CD4-positive, alpha-beta T cell treated with Interleukin-4 for 1 hour (primary cell): ENCODE results near the gene ANXA10.
"Not testable (repeated sequence)": the region's sequence is repeated elsewhere in the genome, so short reads cannot be mapped to it uniquely, and the experiment has no call there.

ENCODE experiments used
- DNase-seq, 2 donors: peaks; one replicate each; pipeline ENCODE4 v3.0.0-alpha.2; 2020 to 2022

The ANXA10 gene, protein sequence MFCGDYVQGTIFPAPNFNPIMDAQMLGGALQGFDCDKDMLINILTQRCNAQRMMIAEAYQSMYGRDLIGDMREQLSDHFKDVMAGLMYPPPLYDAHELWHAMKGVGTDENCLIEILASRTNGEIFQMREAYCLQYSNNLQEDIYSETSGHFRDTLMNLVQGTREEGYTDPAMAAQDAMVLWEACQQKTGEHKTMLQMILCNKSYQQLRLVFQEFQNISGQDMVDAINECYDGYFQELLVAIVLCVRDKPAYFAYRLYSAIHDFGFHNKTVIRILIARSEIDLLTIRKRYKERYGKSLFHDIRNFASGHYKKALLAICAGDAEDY

DNA sequence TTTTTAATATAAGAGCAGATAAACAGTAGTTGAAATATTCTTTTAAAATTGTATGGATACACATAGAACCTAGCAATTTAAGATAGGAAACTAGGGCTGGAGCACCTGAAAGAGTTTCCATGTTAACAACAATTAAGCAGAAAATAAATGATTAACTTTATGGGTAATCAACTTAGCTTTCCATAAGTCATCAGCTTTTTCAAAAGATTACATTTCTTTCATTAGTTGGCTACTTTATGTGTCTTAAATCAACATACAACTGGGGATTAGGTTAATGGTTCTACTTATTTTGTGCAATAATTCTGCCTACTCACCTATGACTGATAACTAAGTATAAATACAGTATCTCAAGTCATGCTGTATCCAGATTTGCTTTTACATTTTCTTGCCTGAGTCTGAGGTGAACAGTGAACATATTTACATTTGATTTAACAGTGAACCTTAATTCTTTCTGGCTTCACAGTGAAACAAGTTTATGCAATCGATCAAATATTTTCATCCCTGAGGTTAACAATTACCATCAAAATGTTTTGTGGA is at the start of gene ANXA10:
ANXA10 (plus strand) TSS at position 362 of the 537 bp plus-strand sequence; CDS start at position 526, 164 bp downstream.
- DNase-seq: no peak

DNA sequence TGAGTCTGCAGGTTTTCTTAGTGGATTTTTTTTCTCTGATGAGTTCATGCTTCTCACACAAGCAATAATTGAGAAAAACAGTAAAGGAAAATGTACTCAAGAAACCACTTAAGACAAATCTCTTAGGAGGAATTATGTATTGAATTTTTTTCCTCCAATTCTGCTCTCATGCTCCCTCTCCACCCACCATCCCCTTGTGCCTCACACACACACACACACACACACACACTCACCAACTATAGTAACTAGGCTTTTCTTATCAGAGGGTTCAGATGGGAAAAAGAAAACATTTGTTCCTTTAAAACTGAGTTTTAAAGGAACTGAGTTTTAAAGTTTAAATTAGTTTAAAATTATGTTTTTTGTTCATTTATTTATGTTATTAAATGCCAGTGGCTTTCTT is 47.0 kb upstream of the ANXA10 start:
- DNase-seq: no peak

DNA sequence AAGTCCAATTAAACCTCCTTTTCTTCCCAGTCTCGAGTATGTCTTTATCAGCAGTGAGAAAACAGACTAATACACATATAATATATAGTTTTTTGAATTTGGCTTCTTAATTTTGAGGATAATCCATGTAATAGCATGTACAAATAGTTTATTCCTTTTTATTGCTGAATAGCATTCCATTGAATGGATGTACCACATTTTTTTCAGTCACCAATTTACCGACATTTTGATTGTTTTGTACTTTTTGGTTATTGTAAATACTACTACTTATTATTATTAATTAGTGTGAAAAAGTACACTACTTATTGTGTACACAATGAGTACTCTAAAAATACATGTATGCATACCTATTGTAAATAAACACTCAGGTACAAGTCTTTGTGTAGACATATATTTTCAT is 42.3 kb upstream of the ANXA10 start:
- no peak for DNase-seq

DNA sequence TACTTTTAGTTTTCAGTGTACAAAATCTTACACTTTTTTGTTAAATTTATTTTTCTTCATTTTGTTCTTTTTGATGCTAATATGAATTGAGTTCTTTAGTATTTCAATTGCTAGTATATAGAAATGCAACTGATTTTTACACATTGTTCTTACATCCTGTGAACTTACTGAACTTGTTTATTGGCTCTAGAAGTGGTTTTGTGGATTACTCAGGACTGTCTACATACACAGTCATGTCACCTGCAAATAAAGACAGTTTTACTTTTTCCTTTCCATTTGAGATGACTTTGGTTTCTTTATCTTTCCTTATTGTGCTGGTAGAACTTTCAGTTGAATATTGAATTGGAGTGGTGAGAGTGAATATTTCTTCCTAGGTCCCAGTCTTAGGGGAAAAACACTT is 40.8 kb upstream of the ANXA10 start:
- DNase-seq: no peak

DNA sequence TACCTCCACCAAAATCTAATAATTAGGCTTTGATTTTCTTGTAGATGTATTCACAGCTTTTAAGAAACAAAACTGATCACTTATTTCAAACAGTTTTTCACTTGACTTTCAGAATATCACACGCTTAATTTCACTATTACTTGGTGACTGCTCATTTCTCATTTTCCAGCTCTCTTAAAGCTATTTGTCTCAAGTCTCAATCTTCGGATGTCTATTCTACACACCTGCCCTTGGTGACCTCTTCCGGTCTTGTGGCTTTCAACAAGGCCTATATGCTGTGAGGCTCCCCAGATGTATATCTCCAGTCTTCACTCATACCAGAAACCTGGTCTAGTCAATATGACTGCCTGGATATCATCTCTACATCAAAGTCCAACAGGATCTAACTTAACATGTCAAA is 34.9 kb upstream of the ANXA10 start:
- no peak for DNase-seq

DNA sequence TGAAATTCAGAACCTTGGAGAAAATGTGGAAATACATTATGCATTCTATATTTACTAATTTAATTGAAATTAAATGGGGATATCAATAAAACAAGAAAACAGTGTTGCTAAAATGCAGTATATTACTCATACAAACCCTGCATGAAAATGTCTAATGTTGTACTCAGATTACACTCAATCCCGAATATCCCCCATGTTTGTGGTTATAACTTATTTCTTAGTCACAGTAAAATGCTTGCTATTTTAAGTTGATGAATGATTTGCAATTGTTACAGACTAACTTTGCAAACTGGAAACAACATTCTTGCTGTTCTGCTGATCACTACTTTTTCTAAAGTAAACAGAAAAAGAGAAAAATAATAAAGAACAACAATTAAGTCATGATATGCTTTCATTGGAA is 33.1 kb upstream of the ANXA10 start:
- no peak for DNase-seq

DNA sequence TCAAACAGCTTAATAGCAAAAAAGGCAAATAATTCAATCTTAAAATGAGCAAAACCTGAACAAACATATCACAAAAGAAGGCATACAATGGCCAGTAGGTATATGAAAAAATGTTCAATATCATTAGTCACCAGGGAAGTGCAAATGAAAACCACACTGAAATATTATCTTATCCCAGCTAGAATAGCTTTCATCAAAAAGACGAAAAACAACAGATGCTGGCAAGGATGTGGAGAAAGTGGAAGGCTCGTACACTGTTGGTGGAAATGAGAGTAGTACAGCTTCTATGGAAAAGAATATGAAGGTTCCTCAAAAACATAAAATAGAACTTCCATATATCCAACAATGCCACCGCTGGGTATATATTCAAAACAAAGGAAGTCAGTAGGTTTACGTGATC is 29.3 kb upstream of the ANXA10 start:
- DNase-seq: no peak

DNA sequence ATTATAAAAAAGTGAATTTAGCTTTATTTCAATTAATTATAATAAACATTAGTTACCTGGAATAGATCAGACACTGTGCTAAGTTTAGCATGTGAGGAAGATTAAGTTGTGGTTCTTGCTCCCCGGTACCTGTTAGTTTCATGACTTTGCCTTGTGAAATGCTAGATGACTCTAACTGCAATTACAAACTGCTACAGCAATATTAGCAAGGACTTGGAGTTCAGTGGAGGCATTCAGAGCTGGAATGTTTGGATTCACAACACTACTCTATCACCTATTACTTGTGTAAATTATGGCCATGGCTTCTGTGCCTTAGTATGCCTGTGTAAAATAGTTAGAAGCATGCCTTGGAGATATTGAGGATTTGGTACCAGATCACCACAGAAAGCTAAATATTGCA is 21.4 kb upstream of the ANXA10 start:
- DNase-seq: no peak

DNA sequence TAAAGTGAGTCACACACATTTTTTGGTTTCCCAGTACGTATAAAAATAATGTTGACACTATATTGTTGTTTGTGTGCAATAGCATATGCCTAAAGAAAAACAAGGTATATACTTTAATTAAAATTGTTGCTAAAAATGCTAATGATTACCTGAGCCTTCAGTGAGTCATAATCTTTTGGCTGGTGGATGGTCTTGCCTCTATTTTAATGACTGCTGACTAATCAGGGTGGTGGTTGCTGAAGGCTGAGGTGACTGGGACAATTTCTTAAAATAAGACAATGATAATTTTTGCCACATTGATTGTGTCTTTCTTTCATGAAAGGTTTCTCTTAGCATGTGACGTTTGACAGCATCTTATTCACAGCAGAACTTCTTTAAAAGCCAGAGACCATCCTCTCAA is 21.0 kb upstream of the ANXA10 start:
- DNase-seq: no peak

DNA sequence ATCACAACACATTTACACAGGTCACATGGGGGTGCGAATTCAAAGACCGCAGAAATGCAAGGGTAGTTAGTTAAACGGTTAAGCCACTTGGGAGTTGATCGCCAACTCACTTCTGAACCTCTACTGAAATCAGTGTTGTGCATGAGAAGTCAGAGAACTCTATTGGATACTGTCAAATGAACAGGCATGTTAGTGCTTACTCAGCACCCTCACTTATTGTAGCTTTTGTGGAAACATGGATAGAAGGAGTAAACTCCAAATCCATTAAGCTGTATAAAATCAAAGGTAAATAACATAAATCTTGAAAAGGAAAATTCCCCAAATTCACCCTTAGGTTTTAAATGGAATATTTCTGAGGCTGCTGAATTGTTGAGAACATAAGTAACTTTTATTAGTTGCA is 17.5 kb upstream of the ANXA10 start:
- DNase-seq: no peak

DNA sequence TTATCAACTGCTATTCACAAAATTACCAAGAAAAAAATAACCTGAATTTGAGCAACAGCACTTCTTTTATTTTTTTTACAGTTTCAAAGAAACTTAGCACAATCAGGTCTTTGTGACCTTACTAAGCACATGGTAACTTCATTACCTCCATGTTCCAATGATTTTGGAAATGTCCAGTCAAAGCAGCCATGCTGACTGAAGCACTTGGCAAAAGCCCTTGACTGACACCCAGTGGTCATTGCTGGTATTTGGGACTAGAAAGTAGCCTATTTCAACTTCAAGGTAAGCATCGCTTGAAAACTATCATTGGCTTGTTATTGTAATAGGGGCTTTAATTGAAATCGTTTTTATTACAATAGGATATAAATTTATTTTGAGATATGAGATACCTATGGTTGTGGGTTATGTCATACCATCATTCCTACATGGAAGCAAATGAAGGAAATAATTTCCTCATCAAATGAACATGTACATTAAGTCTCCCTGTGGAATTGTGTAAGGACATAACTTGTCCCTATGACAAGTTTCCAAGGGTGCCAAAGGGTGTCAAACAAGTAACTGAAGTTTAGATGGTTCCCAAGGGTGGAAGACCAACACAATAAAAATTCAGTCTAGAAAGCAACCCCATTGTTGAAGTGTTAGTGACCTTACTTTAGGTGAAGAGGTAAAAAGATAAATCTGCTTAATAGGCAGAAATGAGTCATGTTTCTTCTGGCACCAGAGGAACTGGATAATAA is 15.2 kb upstream of the ANXA10 start:
- DNase-seq: peak in 1 of 2 donors; percentile 22

DNA sequence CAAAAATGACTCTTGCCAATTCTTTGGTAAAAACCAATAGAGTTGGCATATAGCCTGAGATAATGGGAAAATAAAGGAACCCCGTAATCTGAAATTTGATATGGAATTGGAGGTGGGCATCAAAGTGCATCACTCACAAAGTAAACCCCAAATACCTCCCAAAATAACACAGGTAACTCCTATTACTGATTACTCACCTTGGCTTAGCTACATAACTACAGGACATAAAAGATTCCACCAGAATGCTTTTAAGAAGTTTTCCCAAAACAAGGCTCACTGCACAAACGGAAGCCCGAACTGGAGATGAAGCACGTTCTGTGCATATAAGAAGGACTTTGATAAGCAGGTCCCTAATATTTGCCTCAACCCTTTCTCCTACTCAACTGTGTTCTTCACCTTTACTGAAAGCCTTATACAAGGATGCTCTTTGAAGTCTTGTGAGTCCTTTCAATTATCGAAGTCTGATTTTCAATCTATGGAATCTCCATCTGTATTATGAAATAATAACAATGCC is 14.6 kb upstream of the ANXA10 start:
- DNase-seq: no peak

DNA sequence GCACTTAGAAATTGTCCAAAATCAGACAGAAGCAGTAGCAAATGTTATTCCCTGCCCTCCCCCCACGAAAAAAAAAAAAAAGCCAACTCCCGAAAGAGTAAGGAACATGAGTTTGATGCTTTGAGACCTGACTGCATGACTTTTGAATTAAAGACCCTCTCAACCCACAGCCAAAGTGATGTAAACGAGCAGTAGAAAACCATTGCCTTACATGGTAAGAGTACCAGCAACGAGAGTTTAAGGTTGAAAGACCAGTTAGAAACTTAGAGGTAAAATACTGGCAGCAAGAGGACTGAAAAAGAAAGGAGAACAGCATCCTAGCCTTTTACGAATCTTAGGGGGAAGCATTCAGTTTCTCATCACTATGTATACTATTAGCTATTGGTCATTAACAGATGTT is 10.0 kb upstream of the ANXA10 start:
- no peak for DNase-seq

DNA sequence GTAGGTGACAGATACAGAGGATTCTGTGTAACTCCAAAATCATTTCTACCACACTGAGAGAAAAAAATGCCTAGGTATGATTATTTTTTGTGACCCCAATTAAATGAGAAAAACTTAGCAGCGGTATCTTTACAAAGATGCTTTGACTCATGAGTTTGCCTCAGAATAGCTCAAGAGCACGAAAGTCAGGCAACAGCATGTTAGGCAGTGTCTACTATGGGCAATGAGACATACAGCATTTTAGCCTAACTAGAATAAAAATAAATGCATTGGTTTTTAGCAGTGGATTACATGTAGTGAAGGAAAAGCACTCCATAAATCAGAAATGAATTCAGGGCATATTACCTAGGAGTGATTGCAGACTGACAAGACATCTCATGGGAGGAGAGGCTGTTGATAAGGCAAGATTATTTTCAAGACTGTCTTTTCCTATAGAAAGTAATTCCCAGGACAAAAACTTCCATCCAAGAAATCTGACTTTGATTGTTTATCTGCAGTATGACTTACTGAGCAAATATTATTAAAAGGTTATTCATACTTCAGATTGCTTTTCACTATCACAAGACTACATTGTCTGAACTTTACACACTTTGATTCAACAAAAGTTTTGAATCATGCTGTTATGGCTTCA is 3.6 kb downstream of the ANXA10 start:
- no peak for DNase-seq

DNA sequence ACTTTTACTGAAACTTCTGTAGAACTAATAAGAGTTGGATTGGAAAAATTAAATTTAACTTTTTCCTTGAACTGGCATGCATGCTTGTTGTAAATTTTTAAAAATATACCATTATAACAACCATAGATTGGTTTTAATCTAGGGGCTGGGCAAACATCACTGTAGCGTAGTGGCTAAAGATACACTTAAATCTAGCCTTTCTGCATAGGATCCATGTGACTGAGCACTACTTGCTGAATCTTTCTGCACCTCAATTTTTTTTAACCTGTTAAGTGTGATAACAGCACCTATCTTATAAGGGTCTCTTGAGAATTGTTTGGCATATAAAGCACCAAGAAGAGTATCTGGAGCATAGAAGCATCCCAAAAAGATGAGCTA is 4.1 kb downstream of the ANXA10 start:
- DNase-seq: no peak

DNA sequence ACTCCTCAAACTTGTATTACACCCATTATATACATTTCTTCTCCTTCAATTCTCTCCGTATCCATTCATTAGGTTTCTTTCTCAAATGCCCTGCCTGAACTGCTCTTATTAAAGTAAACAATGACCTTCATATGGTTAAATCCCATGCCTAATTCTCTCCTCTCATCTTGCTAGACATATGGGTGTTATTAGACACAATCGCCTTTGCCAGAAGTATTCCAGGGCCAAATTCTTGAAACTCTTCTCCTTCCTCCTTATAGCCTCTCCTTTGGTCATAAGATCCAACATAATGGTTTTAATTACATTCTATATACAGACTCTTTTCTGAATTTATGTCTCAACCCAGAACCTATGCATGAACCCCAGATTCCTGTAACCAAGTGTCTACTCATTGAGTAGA is 4.8 kb downstream of the ANXA10 start:
- DNase-seq: no peak

DNA sequence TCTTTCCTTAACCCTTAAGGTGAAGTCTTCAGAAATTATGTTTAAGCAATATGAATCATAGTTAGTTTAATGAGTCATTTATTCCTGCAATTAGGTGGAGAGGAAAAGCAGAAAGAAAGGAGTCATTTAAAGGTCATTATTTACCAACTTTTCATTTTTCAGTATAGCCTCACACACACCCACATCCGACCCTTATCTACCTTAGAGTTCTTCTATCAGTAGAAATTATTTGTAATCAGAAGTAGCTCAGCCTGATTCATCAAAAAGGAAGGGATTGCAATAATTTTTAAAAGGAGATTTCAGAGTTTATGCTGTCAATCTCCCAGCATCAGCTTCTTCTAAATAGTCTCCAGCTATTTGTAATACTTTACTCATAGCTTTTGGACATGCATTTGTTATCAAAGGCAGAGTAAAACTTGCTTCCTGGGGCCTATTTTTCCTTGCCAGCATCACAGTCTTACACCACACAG is 5.9 kb downstream of the ANXA10 start:
- no peak for DNase-seq

DNA sequence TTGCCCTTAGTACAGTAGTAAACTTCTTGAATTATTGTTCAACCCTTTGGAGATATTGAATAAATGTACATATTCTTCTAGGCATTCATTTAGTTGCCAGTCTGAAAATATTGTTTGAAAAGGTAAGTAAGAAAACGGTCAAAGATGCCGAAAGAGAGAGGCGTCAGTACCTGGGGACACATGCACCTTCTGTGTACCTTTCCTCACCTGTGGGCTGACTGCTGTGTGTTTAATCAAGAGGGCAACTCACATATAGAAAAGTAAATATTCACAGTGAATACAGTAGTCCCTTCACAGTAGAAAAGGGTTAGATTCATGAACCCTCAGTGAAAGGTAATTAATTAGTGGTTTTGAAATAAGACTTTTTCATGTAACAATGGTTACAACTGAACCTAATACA is 6.9 kb downstream of the ANXA10 start:
- no peak for DNase-seq

DNA sequence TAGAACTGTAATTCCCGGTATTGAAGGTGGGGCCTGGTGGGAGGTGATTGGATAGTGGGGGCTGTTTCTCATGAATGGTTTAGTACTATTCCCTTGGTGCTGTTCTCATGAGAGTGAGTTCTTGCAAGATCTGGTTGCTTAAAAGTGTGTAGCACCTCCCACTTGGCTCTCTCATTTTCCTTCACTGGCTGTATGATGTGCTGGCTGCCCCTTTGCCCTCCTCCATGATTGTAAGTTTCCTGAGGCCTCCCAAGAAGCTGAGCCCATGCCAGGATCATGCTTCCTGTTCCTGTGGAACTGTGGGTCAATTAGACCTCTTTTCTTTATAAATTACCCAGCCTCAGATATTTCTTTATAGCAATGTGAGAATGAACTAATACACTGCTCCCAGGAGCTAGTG is 8.7 kb downstream of the ANXA10 start:
- no peak for DNase-seq

DNA sequence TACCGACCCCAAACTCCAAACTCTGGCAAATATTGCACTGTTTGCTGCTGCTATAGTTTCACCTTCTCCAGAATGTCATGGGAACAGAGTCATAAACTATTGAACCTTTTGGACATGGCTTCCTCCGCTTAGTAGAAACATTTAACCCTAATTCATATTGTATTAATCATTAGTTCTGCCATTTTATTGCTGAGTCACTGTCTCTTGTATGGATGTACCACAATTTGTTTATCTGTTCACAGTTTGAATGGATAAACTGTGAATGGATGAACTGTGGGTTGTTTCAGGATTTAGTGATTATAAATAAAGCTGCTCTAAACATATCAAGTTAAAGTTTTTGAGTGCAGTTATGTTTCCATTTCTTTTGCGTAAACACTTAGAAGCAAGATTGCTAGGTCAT is 10.1 kb downstream of the ANXA10 start:
- DNase-seq: no peak

DNA sequence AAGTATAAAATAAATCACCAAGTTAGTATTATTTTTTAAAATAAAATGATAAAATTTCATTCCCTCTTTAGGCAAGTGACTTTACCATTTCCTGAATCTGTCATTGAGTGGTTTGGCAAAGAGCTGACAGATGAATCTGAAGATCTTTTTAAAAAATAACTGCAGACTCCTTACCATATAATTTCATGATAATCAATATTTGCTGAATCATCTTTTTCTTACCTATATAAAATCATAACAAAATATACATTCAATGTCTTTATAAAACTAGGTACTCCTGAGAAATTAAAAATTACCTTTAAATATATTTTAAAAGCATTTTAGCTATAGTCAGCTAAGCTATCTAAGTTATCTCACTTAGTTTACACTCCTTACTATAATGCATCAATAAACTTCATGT is 17.2 kb downstream of the ANXA10 start:
- no peak for DNase-seq

DNA sequence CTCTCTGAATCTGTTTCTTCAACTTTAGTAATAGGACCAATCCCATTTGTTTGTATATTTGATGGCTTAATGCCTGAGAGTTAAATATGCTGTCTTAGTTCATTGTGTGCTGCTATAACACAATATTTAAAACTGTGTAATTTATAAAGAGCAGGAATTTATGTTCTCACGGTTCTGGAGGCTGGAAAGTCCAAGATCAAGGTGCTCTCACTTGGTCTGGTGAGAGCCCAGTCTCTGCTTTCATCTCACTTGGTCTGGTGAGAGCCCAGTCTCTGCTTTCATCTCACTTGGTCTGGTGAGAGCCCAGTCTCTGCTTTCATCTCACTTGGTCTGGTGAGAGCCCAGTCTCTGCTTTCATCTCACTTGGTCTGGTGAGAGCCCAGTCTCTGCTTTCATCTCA is 20.7 kb downstream of the ANXA10 start:
- DNase-seq: not testable (repeated sequence)

DNA sequence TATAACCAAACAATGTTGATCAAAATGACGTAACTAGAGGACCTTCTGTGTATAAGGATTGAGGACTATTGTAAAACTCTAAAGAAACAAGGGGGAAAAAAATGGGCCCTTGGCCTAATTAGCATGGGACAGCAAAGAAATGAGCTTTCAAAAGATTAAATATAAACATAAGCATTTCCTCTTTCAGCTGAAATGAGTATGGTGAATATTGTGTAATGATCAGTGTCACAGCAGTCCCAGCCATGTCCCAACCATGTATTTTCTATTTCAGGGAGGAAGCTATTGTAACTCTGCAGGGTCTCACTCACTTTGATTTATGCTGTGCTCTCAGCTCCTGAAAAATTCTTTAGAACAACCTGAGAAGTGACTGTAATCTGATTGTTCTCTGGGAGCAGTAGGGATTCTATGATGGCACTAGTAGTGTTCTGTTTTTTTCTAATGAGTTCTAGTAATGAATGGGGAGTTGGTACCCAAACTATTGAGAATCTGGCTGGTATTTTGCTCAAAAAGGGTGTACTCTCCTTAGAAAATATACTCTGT is 25.8 kb downstream of the ANXA10 start:
- DNase-seq: no peak
